Renal cortex interstitium (tissue), 11 donors: ENCODE measurements around the gene FAM83F. TPM values are rescaled to one million over a fixed set of nuclear protein-coding genes. Genes with fewer than 3 reads are reported as not detected.

ENCODE experiments used
- DNase-seq, 11 donors: peaks; one replicate each; pipeline ENCODE4 v3.0.0-alpha.2; 2013; ENCODE audit warnings: low read depth in 9 of 11, low spot score in 4 of 11; ENCODE audit errors: extremely low read depth in 1 of 11
- polyA plus RNA-seq, 3 donors: library from polyadenylated mRNA; unstranded; fragments of 120-200 nt; gene quantifications; one replicate each; pipeline ENCODE4 v1.2.1, GENCODE V29; 2013; ENCODE audit not compliant: insufficient read length in 3 of 3

Gene FAM83F
- polyA plus RNA-seq, 3 donors: 1.4 to 2.7 (median 2.4) TPM

- DNase-seq: no peak
Observed at GRCh38 chr22:40025856-40026255, 31.1 kb downstream of the FAM83F start.

- DNase-seq: no peak
Observed at GRCh38 chr22:40026641-40027040, 31.9 kb downstream of the FAM83F start.

- no peak for DNase-seq
Observed at GRCh38 chr22:40027191-40028097, 32.7 kb downstream of the FAM83F start.

- no peak for DNase-seq
Observed at GRCh38 chr22:40028098-40028425, 33.3 kb downstream of the FAM83F start.

- DNase-seq: no peak
Observed at GRCh38 chr22:40029189-40029890, 34.6 kb downstream of the FAM83F start.

GRCh38 chr22:40030026-40030757, 35.4 kb downstream of the FAM83F start:
- no peak for DNase-seq

GRCh38 chr22:40030758-40031095, 36.0 kb downstream of the FAM83F start:
- DNase-seq: no peak

- no peak for DNase-seq
Observed at GRCh38 chr22:40031766-40032470, 37.2 kb downstream of the FAM83F start.

- no peak for DNase-seq
Observed at GRCh38 chr22:40033586-40034380, 39.0 kb downstream of the FAM83F start.

GRCh38 chr22:40035351-40035750, 40.6 kb downstream of the FAM83F start:
- no peak for DNase-seq

- no peak for DNase-seq
Observed at GRCh38 chr22:40036126-40036525, 41.4 kb downstream of the FAM83F start.

GRCh38 chr22:40036591-40037225, 42.0 kb downstream of the FAM83F start:
- peak in 4 of 11 donors; percentile 47 to 54 (median 52) for DNase-seq

GRCh38 chr22:40037320-40037719, 42.6 kb downstream of the FAM83F start:
- no peak for DNase-seq

GRCh38 chr22:40039482-40040115, 44.8 kb downstream of the FAM83F start:
- no peak for DNase-seq

- DNase-seq: peak; percentile 73 to 92 (median 84)
Observed at GRCh38 chr22:40040927-40041326, 46.2 kb downstream of the FAM83F start.

GRCh38 chr22:40041366-40042137, 46.8 kb downstream of the FAM83F start:
- no peak for DNase-seq

GRCh38 chr22:40042312-40042711, 47.6 kb downstream of the FAM83F start:
- DNase-seq: no peak
